Stimulated activated CD8-positive, alpha-beta memory T cell treated with anti-CD3 and anti-CD28 coated beads, Interleukin-7, amount 100 ng/mL, for 24 hours (primary cell): ENCODE data around the gene TARS3.
"Not testable (repeated sequence)": the region's sequence is repeated elsewhere in the genome, so short reads cannot be mapped to it uniquely, and the experiment has no call there.

Source experiments
- DNase-seq: peaks from one replicate; pipeline ENCODE4 v3.0.0-alpha.2; 2020; ENCODE audit warnings: low read depth

Gene TARS3

DNA sequence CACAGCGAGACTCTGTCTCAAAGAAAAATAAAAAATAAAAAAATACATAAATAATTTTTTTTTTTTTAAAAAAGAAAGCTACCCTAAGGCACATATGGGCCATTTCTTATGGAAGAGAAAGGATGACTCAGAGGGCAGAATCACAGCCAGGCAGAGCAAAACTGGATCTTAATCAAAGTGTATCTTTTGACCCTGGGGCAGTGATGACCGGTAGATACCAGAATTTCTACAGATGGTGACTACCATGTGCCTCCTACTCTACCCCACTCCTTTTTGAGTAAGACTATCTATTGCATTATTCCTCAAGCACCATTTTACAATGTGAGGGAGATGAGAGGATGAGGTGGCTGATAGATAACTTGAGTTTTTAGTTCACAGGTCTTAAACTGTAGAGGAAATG is 26.0 kb downstream of the TARS3 start:
- DNase-seq: no peak

DNA sequence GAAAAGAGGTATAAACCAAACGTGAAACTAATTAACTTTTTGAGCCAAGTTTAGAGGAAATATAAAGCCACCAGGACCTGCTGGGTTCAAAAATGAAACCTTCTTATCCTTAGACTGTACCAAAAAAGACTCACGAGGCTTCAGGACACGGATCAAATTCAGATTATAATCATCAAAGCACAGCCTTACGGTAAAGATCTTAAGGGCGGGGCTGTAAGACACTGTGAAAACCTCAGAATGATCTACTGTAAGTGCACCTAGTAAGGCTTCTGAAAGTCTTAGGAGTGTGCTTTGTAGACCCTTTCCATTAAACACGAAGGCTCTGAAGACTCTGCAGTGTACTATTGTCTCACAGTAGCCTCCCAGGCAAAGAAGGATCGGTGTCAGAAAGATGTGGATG is 26.8 kb downstream of the TARS3 start:
- no peak for DNase-seq

DNA sequence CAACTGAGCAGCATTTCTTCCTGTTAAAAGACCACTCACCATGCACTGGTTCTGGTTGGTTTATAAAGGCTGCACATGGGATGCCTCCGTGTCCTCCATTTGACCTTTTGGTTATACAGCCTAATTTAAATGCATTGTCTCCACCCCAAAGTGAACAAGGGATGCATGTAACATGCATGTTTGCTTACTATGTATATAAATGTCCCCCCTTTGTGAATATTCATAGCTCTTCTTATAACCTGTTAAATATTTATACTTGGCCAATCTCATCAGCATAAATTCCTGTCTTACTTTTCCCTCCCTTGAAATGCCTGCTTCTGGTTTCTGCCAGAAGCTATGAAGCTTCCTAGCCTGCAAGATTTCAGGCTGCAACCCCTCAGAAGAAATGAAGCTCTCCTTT is 27.4 kb downstream of the TARS3 start:
- DNase-seq: no peak

DNA sequence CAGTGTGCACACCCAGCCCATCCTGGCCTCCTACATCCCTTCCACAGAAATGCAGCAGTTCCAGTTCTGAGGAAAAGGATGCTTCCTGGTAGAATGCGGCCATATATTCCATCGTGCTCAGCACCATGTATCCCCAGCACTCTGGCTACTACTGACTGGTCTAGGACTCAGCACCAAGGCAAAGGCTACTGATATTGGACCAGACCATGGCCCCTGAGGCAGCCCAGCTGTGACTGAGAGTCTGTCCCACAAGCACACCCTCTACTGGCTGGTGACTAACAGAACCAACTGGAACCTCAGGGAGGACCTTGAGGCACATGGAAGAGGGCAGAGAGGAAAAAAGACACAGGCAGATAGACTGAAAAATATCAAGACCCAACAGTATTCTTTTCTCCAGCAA is 30.0 kb downstream of the TARS3 start:
- no peak for DNase-seq

DNA sequence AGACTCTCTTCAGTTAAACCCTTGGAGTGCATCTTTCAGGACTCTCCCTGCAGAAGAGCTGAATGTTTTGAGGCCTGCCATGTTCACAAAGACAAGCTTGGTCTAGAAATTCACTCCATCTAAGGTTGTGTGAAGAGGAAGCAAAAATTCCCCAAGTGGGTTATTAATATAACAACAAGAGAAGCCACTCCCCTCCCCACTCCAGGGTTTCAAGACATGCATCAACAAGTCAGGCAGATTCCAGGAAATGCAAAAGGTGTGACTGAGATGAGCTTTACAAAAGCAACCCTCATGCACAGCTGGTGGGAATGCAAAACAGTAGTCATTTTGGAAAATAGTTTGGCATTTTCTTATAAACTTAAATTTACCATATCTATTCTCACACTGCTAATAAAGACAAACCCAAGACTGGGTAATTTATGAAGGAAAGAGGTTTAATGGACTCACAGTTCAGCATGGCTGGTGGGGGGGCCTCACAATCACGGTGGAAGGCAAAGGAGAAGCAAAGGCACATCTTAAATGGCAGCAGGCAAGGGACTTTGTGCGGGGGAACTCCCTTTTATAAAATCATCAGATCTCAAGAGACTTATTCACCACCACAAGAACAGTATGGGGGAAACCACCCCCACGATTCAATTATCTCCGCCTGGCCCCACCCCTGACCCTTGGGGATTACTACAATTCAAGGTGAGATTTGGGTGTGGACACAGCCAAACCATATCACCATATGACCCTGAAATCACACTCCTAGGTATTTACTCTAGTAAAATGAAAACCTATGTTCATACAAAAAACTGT is 31.3 kb downstream of the TARS3 start:
- no peak for DNase-seq

DNA sequence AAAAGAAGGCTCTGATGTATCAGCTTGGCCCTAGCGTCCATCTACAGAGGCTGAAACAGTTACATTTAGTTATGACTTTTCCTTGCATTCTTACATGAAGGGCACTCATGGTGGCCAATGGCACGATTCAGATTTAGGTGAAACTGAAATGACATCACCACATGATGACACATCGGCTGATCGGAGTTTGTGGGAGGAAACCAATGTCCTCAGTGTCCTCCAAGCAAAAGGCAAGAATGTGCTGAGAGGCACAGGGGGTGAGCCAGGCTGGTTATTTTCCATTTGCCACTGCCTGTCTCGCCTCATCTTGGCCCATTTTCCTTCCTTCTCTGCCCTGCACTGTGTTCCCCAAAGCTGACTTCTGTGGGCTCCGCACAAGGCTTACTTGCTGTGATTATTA is 34.4 kb downstream of the TARS3 start:
- DNase-seq: no peak

DNA sequence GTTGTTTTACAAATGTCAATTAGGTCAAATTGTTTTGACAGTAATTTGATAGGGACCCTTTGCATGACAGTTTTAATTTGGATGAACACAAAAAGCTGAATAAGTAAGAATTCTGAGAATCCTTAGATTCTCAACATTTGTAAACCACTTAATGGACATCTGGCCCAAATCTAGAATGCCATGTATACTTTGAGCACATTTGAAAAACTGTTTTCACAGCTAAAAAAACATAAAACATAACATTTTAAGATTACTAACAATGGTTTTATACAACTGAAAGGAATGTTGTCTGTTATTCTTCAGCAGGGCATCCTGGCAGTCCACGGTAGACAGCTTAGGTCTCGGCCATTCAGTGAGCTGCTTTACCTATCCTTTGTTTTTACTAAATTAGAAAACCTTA is 37.6 kb downstream of the TARS3 start:
- no peak for DNase-seq

DNA sequence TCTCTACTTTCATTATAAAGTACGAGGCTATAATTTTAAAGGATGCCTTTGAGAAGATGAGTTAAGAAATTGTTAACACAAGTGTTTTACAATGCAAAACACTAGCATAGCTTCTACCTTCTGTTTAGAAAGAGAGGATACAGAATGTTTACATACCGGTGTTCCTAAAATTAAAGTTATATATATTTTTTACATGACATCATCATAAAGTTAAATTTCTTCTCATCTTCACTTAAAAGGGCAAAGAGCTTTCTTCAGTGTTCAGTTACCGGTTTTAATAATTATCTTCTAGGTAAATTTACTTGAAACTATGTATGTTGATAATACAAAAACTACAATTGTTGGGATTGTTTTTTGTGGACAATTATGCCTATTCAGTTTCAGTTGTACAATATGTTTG is 39.4 kb downstream of the TARS3 start:
- DNase-seq: no peak

DNA sequence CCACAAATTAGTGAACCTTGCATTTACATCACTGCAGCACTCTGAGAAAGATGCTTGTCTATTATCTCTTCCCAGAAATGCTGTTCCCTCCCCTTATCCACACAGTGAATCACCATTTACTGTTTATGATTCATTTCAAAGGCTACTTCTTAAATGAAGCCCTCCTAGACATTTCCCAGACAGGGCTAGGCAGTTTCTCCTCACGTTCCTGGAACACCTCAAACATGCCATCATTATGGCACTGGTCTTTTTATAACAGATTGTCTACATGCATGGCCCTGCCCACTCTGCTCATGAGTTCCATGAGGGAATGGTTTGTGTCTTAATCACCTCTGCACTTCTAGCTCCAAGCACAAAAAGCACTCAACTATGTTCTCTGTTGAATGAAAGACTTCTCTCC is 39.9 kb downstream of the TARS3 start:
- DNase-seq: no peak

DNA sequence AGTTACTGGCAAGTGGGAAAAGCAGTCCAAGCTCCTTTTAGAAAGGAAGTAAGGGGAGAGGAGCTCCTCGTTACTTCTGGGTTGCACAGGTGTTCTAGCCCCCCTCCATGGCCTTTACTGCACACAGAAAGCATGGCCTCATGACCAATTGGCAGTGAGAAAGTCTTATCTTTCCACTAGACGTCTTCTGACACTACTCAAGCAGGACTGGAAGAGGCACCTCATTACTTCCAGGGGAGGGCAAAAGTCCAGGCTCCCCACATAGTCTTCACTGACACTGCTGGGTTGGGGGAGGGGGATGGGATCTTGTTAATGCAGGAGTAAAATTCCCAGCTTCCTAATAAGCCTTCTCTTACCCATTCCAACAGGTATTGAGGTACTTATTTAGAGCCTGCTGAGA is 44.5 kb downstream of the TARS3 start:
- DNase-seq: no peak

DNA sequence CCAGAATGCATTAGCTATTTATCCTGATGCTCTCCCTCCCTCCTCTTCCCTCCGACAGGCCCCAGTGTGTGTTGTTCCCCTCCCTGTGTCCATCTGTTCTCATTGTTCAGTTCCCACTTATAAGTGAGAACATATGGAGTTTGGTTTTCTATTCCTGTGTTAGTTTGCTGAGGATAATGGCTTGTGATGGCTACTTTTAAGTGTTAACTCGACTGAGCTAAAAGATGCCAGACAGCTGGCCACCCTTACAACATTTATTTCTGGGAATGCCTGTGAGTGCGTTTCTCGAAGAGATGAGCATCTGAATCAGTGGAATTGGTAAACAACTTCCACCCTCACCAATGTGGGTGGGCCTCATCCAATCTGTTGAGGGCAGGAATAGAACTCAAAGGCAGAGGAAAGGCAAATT is 47.3 kb downstream of the TARS3 start:
- no peak for DNase-seq

DNA sequence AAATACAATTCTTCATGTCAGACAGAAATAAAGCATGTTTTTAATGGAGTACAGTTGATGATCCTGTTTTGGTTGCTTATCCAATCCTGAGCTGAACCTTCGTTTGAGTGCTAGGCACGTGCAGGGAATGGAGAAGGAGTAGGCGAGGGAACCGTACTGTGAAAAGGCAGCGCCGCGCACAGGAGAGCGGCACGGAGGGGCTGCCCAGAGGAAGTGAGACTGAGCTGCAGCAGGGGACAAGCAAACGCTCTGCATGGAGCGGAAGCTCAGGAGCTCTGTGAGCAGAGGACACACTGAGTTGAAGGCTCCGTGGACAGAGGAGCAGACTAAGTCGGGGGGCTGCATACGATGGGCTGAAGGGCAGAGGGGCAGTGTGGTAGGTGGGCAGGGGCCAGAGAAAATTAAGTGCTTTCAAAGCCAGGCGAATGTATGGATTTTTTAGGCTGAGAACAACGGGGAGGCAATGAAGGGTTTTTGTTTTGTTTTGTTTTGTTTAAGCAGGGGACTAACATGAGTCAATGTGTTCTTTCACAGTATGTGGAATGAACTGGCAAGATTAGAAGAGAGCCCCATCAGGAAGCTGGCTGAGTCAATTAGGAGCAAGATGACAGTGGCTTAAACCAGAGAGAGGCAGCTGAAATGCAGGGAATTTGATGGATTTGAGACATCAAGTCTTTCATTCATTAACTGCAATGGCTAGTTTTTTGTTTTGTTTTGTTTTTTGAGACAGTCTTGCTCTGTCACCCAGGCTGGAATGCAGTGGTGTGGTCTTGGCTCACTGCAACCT is 48.3 kb downstream of the TARS3 start:
- no peak for DNase-seq

DNA sequence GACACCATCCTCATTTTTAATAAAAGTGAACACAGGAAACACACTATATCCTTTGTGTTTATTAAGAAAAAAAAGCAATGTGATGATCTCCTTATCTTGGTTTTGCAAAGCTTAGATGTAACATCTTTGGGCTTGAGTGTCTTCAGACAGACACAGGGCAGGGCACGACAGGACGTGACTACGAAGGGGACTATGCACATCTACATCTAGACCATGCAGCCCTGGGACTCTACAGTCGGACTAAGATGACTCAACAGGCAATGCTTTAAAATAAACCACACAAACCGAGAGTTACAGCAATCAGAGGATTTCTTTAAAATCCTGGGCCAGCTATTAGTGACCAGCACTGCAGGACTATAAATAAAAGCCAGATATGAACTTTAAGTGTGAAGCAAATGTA is 49.3 kb downstream of the TARS3 start:
- no peak for DNase-seq

DNA sequence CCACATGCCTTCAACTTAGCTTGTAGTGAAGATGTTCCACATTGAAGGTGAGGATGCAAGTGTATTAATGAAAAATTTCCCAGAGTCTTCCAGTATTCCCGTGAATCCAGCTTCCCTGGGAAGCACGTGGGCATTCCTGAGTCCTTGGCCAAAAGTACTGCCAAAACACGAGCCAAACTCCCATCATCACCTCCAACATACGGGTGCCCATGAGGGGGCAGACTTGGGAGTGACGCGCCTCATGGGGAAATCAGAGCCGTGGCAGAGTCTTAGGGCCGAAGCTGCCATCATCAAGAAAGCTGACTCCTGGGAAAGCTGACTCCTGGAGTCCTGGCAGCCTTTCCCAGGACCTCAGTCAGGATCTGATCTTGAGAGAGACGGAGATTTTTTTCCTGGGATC is 52.0 kb downstream of the TARS3 start:
- no peak for DNase-seq

DNA sequence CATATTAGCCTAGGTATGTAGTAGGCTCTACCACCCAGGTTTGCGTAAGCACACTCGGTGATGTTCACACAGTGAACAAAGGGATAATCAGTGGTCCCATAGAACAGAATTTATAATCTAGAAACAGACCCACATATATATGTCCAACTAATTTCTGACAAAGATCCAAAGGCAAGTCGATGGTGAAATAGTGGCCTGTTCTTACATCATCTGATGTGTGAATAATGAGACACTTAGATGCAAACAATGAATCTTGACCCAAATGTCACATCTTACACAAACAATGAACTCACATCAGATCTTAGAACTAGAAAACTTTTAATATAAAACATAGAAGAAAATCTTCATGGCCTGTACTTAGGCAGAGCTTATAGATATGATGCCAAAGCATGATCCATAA is 54.5 kb downstream of the TARS3 start:
- no peak for DNase-seq

DNA sequence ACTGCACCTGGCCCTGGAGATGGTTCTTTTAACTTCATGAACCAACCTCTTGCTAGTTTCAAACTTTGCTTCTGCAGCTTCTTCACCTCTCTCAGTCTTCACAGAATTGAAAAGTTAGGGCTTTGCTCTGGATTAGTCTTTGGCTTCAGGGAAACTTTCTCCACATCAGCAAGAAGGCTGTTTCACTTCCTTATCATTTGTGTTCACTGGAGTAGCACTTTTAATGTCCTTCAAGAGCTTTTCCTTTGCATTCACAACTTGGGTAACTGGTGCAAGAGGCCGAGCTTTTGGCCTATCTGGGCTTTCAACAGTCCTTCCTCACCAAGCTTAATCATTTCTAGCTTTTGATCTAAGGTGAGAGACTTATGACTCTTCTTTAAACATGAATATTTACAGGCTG is 56.4 kb downstream of the TARS3 start:
- no peak for DNase-seq

DNA sequence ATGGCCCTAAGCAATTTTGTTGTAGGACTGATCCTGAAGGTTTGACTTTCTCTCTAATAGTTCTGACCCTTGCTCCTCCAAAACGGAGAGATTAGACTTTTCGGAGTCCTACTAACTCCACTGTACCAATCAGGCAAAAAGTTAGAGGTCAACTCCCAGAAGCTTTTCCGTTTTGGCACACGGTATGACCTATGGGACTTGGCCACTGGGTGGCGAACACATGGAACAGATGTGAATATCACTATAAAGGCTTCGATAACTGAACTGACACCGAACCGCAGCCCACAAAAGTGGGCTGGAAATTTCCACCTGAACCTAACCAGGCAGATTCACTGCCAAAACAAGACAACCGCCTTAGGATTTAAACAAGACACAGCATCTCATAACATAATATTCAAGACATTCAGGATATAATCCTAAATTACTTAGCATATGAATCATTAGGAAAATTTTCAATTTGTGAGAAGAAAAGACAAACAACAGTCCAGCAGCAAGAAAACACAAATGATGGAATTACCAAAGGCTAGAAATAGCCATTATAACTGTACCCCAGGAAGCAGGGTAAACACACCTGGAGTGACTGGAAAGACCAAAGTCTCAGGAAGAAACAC is 59.9 kb downstream of the TARS3 start:
- DNase-seq: no peak

DNA sequence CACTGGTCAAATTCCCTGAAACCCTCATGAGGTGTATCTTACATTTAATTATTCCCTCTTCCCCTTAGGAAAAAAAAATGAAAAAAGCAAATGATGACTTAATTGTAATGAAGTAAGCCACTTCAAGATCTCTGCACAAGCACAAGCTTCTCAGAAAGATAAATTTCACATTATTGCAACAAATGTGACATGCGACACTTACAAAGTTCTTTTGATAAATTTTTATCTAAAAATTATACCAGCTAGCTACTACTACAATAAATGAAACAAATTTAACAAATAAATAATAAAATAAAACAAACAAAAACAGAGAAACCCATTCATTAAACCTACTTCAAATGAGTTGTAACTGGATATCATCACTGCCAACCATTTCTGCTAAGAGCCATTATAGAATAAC is 62.1 kb downstream of the TARS3 start:
- DNase-seq: no peak

DNA sequence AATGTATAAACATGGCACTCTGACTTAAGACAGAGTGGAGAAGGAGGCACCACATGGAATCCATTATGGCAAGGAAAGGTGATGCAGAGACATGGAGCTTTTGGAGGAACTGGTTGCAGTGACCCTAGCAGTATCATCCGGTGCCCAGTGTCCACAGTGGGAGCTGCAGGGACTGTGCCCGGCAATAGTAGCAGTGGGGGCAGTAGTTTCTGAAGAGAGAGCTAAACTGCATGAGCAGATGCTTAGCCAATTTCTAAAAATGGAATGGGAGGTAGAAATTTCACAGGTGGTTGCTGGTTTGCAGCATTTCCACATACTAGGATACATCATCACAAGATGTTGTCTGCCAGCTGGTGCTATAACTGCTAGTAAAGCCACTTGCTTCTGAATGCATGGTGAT is 64.3 kb downstream of the TARS3 start:
- no peak for DNase-seq

DNA sequence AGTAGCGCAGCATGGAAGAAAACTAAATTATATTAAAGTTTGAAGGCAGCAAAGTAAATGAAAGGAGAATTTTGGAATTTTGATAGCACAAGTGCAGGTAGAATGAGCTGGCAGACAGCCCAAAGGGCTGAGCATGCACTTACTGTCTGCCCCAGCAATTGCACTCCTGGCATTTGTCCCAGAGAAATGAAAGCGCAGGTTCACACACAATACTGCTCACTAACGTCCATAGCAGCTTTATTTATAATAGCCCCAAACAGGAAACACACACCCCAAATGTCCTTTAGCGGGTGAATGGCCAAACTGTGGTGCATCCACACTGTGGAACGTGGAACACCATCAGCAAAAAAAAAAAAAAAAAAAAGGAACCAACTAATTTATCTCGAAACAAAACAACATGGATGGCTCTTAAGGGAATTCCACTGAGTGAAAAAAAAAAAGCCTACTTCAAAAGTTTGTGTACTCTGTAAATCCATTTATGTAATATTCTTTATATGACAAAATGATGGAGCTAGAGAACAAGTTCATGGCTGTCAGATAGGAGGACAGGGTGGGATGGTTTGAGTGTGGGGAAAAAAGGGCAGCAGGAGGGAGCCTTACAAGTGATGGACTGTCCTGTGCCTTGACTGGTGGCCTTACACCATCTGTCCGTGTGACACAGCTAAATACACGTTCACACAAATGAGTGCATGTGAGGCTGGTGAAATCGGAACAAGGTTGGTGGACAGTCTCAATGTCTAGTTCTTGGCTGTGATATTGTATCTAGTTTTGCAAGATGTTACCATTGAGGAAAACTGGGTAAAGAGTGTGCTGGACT is 66.1 kb downstream of the TARS3 start:
- no peak for DNase-seq

DNA sequence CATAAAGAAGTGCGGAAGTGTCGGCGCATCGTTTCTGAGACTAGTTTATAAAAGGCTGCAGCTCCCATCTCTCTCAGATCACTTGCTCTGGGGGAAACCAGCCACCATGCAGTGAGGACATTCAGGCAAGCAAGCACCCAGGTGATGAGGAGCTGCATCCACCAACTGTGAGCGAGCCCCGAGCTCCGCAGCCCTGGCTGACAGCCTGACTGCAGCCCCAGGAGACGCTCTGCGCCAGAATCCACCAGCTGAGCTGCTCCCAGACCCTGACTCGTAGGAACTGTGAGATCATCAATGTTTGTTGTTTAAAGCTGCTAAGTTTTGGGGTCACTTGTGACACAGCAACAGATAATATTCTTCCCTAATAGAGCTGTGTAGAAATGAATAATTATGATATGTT is 67.1 kb downstream of the TARS3 start:
- DNase-seq: no peak

DNA sequence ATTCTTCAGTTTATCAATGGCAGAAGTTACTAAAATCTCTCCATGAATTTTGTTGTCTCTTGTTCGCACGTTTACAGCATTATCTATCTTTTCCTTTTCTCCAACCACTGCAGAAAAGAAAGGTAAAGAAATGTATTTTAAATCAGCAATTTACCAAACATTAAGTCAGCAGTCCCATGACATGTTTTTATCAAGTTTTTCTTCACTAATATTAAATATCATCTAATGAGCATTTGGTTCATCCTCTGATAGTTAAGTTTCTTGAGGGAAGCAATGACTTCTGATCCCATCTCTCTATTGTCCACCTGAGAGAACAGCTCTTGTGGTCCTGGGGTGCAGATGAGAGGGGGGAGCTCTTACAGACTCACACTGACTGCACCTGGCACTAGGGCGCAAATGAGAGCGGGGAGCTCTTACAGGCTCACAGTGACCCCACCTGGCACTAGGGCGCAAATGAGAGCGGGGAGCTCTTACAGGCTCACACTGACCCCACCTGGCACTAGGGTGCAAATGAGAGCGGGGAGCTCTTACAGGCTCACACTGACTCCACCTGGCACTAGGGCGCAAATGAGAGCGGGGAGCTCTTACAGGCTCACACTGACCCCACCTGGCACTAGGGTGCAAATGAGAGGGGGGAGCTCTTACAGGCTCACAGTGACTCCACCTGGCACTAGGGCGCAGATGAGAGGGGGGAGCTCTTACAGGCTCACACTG is 69.5 kb downstream of the TARS3 start:
- not testable (repeated sequence) for DNase-seq
